ENCODE results near the gene STXBP4.

Gene STXBP4

GRCh38 chr17:54980375-54980774, 11.8 kb downstream of the STXBP4 start:
- Histone ChIP-seq H3K9me3 (ENCODE audit: insufficient read depth, low read length) (peaks cover 29% of the 10 kb centered on the region), H3K27me3 (ENCODE audit: insufficient read depth, insufficient read length) (no peaks in the 10 kb centered on the region), H3K4me3 (ENCODE audit: insufficient read length, low read depth) (no peak overlapping the region), H3K36me3 (ENCODE audit: insufficient read depth, insufficient read length, low read length) (peaks cover 7% of the 10 kb centered on the region), H3K9ac (ENCODE audit: insufficient read length, low read depth) (no peak overlapping the region), H3K4me1 (ENCODE audit: insufficient read depth, insufficient read length) (no peaks in the 10 kb centered on the region)
- TF ChIP-seq YY1 (IDR thresholded peaks at IDR 0.05; ENCODE audit: insufficient read depth, insufficient read length) (no peak), ZNF274 (IDR thresholded peaks at IDR 0.05; ENCODE audit: low read depth, low read length) (no peak), SUZ12 (IDR thresholded peaks at IDR 0.05; ENCODE audit: extremely low read depth, insufficient read depth, insufficient read length) (no peak)
- no peak for DNase-seq (ENCODE audit: low read depth, low spot score)

GRCh38 chr17:54982399-54982798, 13.8 kb downstream of the STXBP4 start:
- H3K9me3 ChIP-seq (ENCODE audit: insufficient read depth, low read length), result peaks cover 19% of the 10 kb centered on the region
- no peak for DNase-seq (ENCODE audit: low read depth, low spot score)
- no peak overlapping the region for H3K4me3 ChIP-seq (ENCODE audit: insufficient read length, low read depth)
- no peaks in the 10 kb centered on the region for H3K4me1 ChIP-seq (ENCODE audit: insufficient read depth, insufficient read length)
- no peak for TF ChIP-seq SUZ12 (IDR thresholded peaks at IDR 0.05; ENCODE audit: extremely low read depth, insufficient read depth, insufficient read length)
- no peak for TF ChIP-seq YY1 (IDR thresholded peaks at IDR 0.05; ENCODE audit: insufficient read depth, insufficient read length)
- TF ChIP-seq ZNF274 (IDR thresholded peaks at IDR 0.05; ENCODE audit: low read depth, low read length), result no peak
- no peaks in the 10 kb centered on the region for H3K27me3 ChIP-seq (ENCODE audit: insufficient read depth, insufficient read length)
- peaks cover 10% of the 10 kb centered on the region for H3K36me3 ChIP-seq (ENCODE audit: insufficient read depth, insufficient read length, low read length)
- H3K9ac ChIP-seq (ENCODE audit: insufficient read length, low read depth), result no peak overlapping the region

DNA sequence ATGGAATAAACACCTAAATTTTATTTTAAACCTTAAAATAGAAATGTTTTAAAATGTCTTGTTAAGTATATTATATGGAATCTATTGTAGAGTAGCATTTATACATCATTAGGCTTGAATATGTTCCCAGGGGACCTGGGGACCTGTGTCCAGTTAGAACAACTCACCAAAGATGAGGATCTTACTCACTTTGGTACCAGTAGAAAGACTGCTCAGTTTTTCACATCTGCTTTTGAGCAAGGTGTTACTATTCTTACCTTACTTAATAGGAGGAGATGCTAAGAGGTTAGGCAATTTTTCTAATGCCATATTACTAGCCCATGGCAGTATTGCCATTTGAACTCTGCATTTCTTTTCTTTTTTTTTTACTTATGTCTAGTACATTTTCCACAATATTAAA, 14.7 kb downstream of the STXBP4 start:
- TF ChIP-seq YY1 (IDR thresholded peaks at IDR 0.05; ENCODE audit: insufficient read depth, insufficient read length) (no peak), SUZ12 (IDR thresholded peaks at IDR 0.05; ENCODE audit: extremely low read depth, insufficient read depth, insufficient read length) (no peak), ZNF274 (IDR thresholded peaks at IDR 0.05; ENCODE audit: low read depth, low read length) (no peak)

DNA sequence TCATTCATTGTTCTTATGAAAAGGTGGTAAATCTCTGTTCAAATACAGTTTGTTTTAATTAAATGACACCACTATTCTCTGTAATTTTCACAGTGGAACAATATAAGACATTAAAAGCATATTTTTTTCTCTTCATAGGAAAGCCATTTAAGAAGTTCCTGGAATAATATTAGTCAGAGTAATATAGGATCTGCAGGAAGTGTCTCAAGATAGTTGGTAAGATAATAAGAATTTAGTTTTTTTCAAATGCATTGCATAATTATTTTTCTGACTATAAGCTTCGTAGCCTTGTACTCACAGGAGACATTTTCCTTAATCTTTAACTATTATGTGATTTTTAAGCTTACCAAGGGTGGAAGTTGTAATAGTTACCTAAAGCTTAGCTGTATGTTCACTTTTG, 16.9 kb downstream of the STXBP4 start:
- no peaks in the 10 kb centered on the region for H3K4me1 ChIP-seq (ENCODE audit: insufficient read depth, insufficient read length)
- H3K4me3 ChIP-seq (ENCODE audit: insufficient read length, low read depth), result no peak overlapping the region
- no peak for DNase-seq (ENCODE audit: low read depth, low spot score)
- no peaks in the 10 kb centered on the region for H3K27me3 ChIP-seq (ENCODE audit: insufficient read depth, insufficient read length)
- peaks cover 17% of the 10 kb centered on the region for H3K36me3 ChIP-seq (ENCODE audit: insufficient read depth, insufficient read length, low read length)
- H3K9ac ChIP-seq (ENCODE audit: insufficient read length, low read depth), result no peak overlapping the region
- TF ChIP-seq YY1 (IDR thresholded peaks at IDR 0.05; ENCODE audit: insufficient read depth, insufficient read length), result no peak
- no peak for TF ChIP-seq ZNF274 (IDR thresholded peaks at IDR 0.05; ENCODE audit: low read depth, low read length)
- no peak for TF ChIP-seq SUZ12 (IDR thresholded peaks at IDR 0.05; ENCODE audit: extremely low read depth, insufficient read depth, insufficient read length)
- peaks cover 6% of the 10 kb centered on the region for H3K9me3 ChIP-seq (ENCODE audit: insufficient read depth, low read length)

More for the DNA sequence above, 14.7 kb downstream of the STXBP4 start:
- no peaks in the 10 kb centered on the region for H3K4me1 ChIP-seq (ENCODE audit: insufficient read depth, insufficient read length)
- DNase-seq (ENCODE audit: low read depth, low spot score), result no peak
- no peak overlapping the region for H3K9ac ChIP-seq (ENCODE audit: insufficient read length, low read depth)
- no peak overlapping the region for H3K4me3 ChIP-seq (ENCODE audit: insufficient read length, low read depth)
- H3K9me3 ChIP-seq (ENCODE audit: insufficient read depth, low read length), result peaks cover 19% of the 10 kb centered on the region
- peaks cover 14% of the 10 kb centered on the region for H3K36me3 ChIP-seq (ENCODE audit: insufficient read depth, insufficient read length, low read length)
- H3K27me3 ChIP-seq (ENCODE audit: insufficient read depth, insufficient read length), result no peaks in the 10 kb centered on the region

DNA sequence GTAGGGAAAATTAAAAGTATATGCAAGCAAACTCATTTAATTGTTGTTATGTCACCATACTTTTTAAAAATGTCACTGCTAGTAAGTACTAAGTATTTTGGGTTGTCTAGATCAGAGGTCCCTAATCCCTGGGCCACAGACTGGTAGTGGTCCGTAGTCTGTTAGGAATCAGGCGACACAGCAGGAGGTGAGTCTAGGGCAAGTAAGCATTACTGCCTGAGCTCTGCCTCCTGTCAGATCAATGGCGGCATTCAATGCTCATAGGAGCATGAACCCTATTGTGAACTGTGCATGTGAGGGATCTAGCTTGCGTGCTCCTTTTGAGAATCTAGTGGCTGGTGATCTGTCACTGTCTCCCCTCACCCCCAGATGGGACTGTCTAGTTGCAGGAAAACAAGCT, 21.6 kb downstream of the STXBP4 start:
- TF ChIP-seq SUZ12 (IDR thresholded peaks at IDR 0.05; ENCODE audit: extremely low read depth, insufficient read depth, insufficient read length) (no peak), ZNF274 (IDR thresholded peaks at IDR 0.05; ENCODE audit: low read depth, low read length) (no peak), YY1 (IDR thresholded peaks at IDR 0.05; ENCODE audit: insufficient read depth, insufficient read length) (no peak)
- DNase-seq (ENCODE audit: low read depth, low spot score), result no peak
- Histone ChIP-seq H3K27me3 (ENCODE audit: insufficient read depth, insufficient read length) (no peaks in the 10 kb centered on the region), H3K9me3 (ENCODE audit: insufficient read depth, low read length) (no peaks in the 10 kb centered on the region), H3K9ac (ENCODE audit: insufficient read length, low read depth) (no peak overlapping the region), H3K4me1 (ENCODE audit: insufficient read depth, insufficient read length) (no peaks in the 10 kb centered on the region), H3K4me3 (ENCODE audit: insufficient read length, low read depth) (no peak overlapping the region), H3K36me3 (ENCODE audit: insufficient read depth, insufficient read length, low read length) (peaks cover 34% of the 10 kb centered on the region)

- Histone ChIP-seq H3K27me3 (ENCODE audit: insufficient read depth, insufficient read length) (no peaks in the 10 kb centered on the region), H3K36me3 (ENCODE audit: insufficient read depth, insufficient read length, low read length) (peaks cover 41% of the 10 kb centered on the region), H3K4me3 (ENCODE audit: insufficient read length, low read depth) (no peak overlapping the region), H3K4me1 (ENCODE audit: insufficient read depth, insufficient read length) (no peaks in the 10 kb centered on the region), H3K9me3 (ENCODE audit: insufficient read depth, low read length) (no peaks in the 10 kb centered on the region), H3K9ac (ENCODE audit: insufficient read length, low read depth) (no peak overlapping the region)
- no peak for DNase-seq (ENCODE audit: low read depth, low spot score)
- TF ChIP-seq SUZ12 (IDR thresholded peaks at IDR 0.05; ENCODE audit: extremely low read depth, insufficient read depth, insufficient read length) (no peak), YY1 (IDR thresholded peaks at IDR 0.05; ENCODE audit: insufficient read depth, insufficient read length) (no peak), ZNF274 (IDR thresholded peaks at IDR 0.05; ENCODE audit: low read depth, low read length) (no peak)
Observed at GRCh38 chr17:54991567-54991966, 23.0 kb downstream of the STXBP4 start.

DNA sequence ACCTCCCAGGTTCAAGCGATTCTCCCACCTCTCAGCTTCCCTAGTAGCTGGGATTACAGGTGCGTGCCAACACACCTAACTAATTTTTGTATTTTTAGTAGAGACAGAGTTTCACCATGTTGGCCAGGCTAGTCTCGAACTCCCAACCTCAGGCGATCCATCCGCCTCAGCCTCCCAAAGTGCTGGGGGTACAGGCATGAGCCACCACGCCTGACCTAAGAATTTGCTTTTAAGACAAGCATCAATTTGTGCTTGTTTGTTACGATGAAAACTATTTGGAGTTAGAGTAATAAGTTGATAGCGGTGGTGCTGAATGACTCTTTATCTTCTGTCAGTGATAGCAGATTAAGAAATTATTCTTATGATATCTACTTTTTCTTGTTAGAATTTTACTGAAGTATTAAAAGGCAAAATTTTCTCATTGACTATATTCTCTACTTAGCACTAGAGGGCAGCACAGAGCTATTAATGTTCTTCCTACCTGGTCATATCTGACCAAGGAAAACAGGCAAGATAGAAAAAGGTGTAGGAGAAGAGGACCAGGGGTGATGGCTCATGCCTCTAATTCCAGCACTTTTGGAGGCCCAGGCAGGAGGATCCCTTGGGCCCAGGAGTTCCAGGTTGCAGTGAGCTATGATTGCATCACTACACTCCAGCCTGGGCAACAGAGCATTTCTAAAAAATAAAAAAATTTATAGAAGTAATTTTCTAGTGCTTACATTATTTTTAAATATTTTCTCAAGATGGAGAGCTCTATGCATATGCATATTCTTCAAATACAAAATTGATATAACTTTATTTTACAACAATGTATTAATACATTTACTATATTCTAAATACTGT, 24.5 kb downstream of the STXBP4 start:
- no peak overlapping the region for H3K9ac ChIP-seq (ENCODE audit: insufficient read length, low read depth)

More for the DNA sequence above, 24.5 kb downstream of the STXBP4 start:
- DNase-seq (ENCODE audit: low read depth, low spot score), result peak; percentile 9
- no peaks in the 10 kb centered on the region for H3K27me3 ChIP-seq (ENCODE audit: insufficient read depth, insufficient read length)
- H3K4me3 ChIP-seq (ENCODE audit: insufficient read length, low read depth), result no peak overlapping the region
- no peaks in the 10 kb centered on the region for H3K4me1 ChIP-seq (ENCODE audit: insufficient read depth, insufficient read length)
- H3K36me3 ChIP-seq (ENCODE audit: insufficient read depth, insufficient read length, low read length), result peaks cover 37% of the 10 kb centered on the region
- no peaks in the 10 kb centered on the region for H3K9me3 ChIP-seq (ENCODE audit: insufficient read depth, low read length)
- TF ChIP-seq YY1 (IDR thresholded peaks at IDR 0.05; ENCODE audit: insufficient read depth, insufficient read length), result no peak
- no peak for TF ChIP-seq ZNF274 (IDR thresholded peaks at IDR 0.05; ENCODE audit: low read depth, low read length)
